H1 (cell line): ENCODE data around the gene TCP11. TPM values are rescaled to one million over a fixed set of nuclear protein-coding genes. Genes with fewer than 3 reads are reported as not detected.

ENCODE experiments used
- ASH2L ChIP-seq: fragments of 200-600, 300-600 bp; sonication (generic); IDR thresholded peaks from one replicate; pipeline ENCODE4 v1.7.1; 2017; ENCODE audit warnings: low read length
- POU5F1 ChIP-seq: IDR thresholded peaks from 2 replicates; pipeline ENCODE4 v1.6.1; 2011; ENCODE audit warnings: low read depth, mild to moderate bottlenecking, low read length, moderate library complexity
- RAD21 ChIP-seq, 2 experiments: IDR thresholded peaks in 1 of 2; conservative IDR thresholded peaks in 1 of 2; 2 replicates each; pipeline ENCODE4 v1.6.1; 2011; ENCODE audit warnings: low read depth in 2 of 2, low read length in 2 of 2, improper control_type of control experiment in 1 of 2, inconsistent platforms in 1 of 2, mild to moderate bottlenecking in 1 of 2, moderate library complexity in 1 of 2
- polyA plus RNA-seq, 7 experiments: library from polyadenylated mRNA; depleted of rRNA in 3 of 7; stranded (reverse) in 5 of 7; unstranded in 2 of 7; fragments of >200 nt in 5 of 7; fragments of 200-250 nt in 2 of 7; gene quantifications; 1 replicate in 5 of 7; 2 replicates in 1 of 7; 4 replicates in 1 of 7; pipeline versions ENCODE4 v1.2.1 to v1.2.3, GENCODE V29; 2011 to 2013; ENCODE audit warnings: missing spikeins in 2 of 7, mixed read lengths in 2 of 7
- total RNA-seq: library from RNA; stranded (reverse); fragmentation: NEBNext Ultra II Directional; extraction: Animal tissue kit (Norgen Biotek cat#: 25700); gene quantifications from 2 replicates; pipeline ENCODE4 v1.2.1, GENCODE V29; 2021
- TF ChIP-seq, protein P1 (sequence below): fragments of 300-600 bp; sonication (generic); IDR thresholded peaks from 2 replicates; pipeline ENCODE4 v1.7.1; 2012; ENCODE audit warnings: low read length, moderate library complexity, mild to moderate bottlenecking, inconsistent platforms; ENCODE audit not compliant: insufficient replicate concordance

TCP11 gene
- total and polyA plus RNA-seq, 2 of the 8 experiments (the other 6 are each of a cell fraction or from before 2014, with no cell fraction given): 0.11 TPM; not detected in 1

DNA sequence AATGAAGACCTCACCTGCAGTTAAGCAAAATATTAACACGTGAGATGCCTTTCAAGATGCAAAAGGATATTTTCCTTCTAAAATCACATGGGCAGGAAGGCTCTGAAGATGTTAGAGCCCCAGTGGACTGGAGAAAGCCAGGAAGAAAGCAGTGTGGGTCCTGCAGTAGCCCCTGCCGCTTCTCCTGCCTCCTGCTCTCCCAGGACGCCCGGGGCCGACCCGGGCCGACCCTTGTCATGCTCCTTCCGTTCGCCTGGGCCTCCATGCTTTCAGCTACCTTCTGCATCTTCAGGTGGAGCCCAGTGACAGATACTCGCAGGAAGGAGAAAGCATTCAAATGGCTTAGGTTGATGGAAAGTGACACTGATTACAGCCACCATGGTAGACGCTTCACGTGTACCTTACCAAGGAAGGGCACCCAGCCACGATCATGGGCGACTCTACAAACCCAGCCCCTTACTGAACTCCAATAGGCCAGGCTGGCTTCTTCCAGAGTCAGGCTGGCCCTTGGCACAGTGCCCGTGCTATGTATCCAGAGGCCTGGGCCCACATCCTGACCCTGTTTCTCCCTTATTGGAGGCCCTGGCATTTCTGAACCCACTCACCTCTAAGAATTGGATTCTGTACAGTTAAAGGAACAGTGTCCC, 69.0 kb downstream of the TCP11 start (continued):
- TF ChIP-seq RAD21 (IDR thresholded peaks at IDR 0.05 in 1 of 2, conservative IDR thresholded peaks at IDR 0.05 in 1 of 2; ENCODE audit: low read depth in 2 of 2, low read length in 2 of 2) (no peak), POU5F1 (no peak), ASH2L (no peak)
- TF ChIP-seq, protein P1, sequence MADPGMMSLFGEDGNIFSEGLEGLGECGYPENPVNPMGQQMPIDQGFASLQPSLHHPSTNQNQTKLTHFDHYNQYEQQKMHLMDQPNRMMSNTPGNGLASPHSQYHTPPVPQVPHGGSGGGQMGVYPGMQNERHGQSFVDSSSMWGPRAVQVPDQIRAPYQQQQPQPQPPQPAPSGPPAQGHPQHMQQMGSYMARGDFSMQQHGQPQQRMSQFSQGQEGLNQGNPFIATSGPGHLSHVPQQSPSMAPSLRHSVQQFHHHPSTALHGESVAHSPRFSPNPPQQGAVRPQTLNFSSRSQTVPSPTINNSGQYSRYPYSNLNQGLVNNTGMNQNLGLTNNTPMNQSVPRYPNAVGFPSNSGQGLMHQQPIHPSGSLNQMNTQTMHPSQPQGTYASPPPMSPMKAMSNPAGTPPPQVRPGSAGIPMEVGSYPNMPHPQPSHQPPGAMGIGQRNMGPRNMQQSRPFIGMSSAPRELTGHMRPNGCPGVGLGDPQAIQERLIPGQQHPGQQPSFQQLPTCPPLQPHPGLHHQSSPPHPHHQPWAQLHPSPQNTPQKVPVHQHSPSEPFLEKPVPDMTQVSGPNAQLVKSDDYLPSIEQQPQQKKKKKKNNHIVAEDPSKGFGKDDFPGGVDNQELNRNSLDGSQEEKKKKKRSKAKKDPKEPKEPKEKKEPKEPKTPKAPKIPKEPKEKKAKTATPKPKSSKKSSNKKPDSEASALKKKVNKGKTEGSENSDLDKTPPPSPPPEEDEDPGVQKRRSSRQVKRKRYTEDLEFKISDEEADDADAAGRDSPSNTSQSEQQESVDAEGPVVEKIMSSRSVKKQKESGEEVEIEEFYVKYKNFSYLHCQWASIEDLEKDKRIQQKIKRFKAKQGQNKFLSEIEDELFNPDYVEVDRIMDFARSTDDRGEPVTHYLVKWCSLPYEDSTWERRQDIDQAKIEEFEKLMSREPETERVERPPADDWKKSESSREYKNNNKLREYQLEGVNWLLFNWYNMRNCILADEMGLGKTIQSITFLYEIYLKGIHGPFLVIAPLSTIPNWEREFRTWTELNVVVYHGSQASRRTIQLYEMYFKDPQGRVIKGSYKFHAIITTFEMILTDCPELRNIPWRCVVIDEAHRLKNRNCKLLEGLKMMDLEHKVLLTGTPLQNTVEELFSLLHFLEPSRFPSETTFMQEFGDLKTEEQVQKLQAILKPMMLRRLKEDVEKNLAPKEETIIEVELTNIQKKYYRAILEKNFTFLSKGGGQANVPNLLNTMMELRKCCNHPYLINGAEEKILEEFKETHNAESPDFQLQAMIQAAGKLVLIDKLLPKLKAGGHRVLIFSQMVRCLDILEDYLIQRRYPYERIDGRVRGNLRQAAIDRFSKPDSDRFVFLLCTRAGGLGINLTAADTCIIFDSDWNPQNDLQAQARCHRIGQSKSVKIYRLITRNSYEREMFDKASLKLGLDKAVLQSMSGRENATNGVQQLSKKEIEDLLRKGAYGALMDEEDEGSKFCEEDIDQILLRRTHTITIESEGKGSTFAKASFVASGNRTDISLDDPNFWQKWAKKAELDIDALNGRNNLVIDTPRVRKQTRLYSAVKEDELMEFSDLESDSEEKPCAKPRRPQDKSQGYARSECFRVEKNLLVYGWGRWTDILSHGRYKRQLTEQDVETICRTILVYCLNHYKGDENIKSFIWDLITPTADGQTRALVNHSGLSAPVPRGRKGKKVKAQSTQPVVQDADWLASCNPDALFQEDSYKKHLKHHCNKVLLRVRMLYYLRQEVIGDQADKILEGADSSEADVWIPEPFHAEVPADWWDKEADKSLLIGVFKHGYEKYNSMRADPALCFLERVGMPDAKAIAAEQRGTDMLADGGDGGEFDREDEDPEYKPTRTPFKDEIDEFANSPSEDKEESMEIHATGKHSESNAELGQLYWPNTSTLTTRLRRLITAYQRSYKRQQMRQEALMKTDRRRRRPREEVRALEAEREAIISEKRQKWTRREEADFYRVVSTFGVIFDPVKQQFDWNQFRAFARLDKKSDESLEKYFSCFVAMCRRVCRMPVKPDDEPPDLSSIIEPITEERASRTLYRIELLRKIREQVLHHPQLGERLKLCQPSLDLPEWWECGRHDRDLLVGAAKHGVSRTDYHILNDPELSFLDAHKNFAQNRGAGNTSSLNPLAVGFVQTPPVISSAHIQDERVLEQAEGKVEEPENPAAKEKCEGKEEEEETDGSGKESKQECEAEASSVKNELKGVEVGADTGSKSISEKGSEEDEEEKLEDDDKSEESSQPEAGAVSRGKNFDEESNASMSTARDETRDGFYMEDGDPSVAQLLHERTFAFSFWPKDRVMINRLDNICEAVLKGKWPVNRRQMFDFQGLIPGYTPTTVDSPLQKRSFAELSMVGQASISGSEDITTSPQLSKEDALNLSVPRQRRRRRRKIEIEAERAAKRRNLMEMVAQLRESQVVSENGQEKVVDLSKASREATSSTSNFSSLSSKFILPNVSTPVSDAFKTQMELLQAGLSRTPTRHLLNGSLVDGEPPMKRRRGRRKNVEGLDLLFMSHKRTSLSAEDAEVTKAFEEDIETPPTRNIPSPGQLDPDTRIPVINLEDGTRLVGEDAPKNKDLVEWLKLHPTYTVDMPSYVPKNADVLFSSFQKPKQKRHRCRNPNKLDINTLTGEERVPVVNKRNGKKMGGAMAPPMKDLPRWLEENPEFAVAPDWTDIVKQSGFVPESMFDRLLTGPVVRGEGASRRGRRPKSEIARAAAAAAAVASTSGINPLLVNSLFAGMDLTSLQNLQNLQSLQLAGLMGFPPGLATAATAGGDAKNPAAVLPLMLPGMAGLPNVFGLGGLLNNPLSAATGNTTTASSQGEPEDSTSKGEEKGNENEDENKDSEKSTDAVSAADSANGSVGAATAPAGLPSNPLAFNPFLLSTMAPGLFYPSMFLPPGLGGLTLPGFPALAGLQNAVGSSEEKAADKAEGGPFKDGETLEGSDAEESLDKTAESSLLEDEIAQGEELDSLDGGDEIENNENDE: no peak
